SK-N-SH treated with all-trans-retinoic acid at 6 μM for 48 hours (cell line): ENCODE measurements around the gene RAP2A.

Experiments
- ATAC-seq: fragments of 200-7000 bp; cut with Tn5 transposase; 3 replicates; pipeline ENCODE4 v1.9.1; 2020; ENCODE audit warnings: mild to moderate bottlenecking, moderate library complexity
- ARNTL ChIP-seq: fragments of 450-650 bp; formaldehyde crosslinking; IDR thresholded peaks from 2 replicates; pipeline ENCODE4 v1.5.0; 2020; ENCODE audit warnings: low read depth, mild to moderate bottlenecking, moderate library complexity, borderline replicate concordance
- BACH2 ChIP-seq: fragments of 250-450 bp; sonication (Bioruptor Pico); IDR thresholded peaks from 2 replicates; pipeline ENCODE4 v1.9.0; 2021; ENCODE audit warnings: mild to moderate bottlenecking, borderline replicate concordance
- CREB5 ChIP-seq: fragments of 250-450 bp; sonication (Bioruptor Pico); IDR thresholded peaks from 2 replicates; pipeline ENCODE4 v1.5.1; 2020; ENCODE audit warnings: low read depth, mild to moderate bottlenecking, moderate library complexity
- CSDC2 ChIP-seq: fragments of 250-450 bp; sonication (Bioruptor Pico); IDR thresholded peaks from 2 replicates; pipeline ENCODE4 v1.5.0; 2020; ENCODE audit warnings: mild to moderate bottlenecking, moderate library complexity
- CSRNP3 ChIP-seq: fragments of 250-450 bp; sonication (Bioruptor Pico); IDR thresholded peaks from 2 replicates; pipeline ENCODE4 v1.5.1; 2021; ENCODE audit warnings: mild to moderate bottlenecking, moderate library complexity
- ESRRG ChIP-seq: fragments of 250-450 bp; sonication (Bioruptor Pico); IDR thresholded peaks from 2 replicates; pipeline ENCODE4 v1.6.1; 2021; ENCODE audit warnings: mild to moderate bottlenecking
- GLIS3 ChIP-seq: fragments of 250-450 bp; sonication (Bioruptor Pico); IDR thresholded peaks from 2 replicates; pipeline ENCODE4 v1.5.0; 2020; ENCODE audit warnings: mild to moderate bottlenecking, moderate library complexity
- ISL1 ChIP-seq: fragments of 250-450 bp; sonication (Bioruptor Pico); IDR thresholded peaks from 2 replicates; pipeline ENCODE4 v2.1.2; 2022; ENCODE audit warnings: mild to moderate bottlenecking, moderate library complexity
- OSR1 ChIP-seq: fragments of 250-450 bp; sonication (Bioruptor Pico); IDR thresholded peaks from 2 replicates; pipeline ENCODE4 v1.8.0; 2022; ENCODE audit warnings: moderate library complexity, mild to moderate bottlenecking, inconsistent platforms
- PATZ1 ChIP-seq: fragments of 250-450 bp; sonication (Bioruptor Pico); IDR thresholded peaks from 2 replicates; pipeline ENCODE4 v1.8.0; 2020; ENCODE audit warnings: mild to moderate bottlenecking, moderate library complexity, borderline replicate concordance
- POU6F1 ChIP-seq: fragments of 250-450 bp; sonication (Bioruptor Pico); IDR thresholded peaks from 2 replicates; pipeline ENCODE4 v1.8.0; 2021; ENCODE audit warnings: low read depth, mild to moderate bottlenecking, moderate library complexity, borderline replicate concordance
- PPARA ChIP-seq: fragments of 250-450 bp; sonication (Bioruptor Pico); IDR thresholded peaks from 2 replicates; pipeline ENCODE4 v1.5.0; 2020; ENCODE audit warnings: mild to moderate bottlenecking, borderline replicate concordance
- SNAI2 ChIP-seq: fragments of 250-450 bp; sonication (Bioruptor Pico); IDR thresholded peaks from 2 replicates; pipeline ENCODE4 v1.5.0; 2020; ENCODE audit warnings: mild to moderate bottlenecking, moderate library complexity
- TCF4 ChIP-seq: fragments of 250-450 bp; sonication (Bioruptor Pico); IDR thresholded peaks from 2 replicates; pipeline ENCODE4 v1.8.0; 2021; ENCODE audit warnings: mild to moderate bottlenecking, moderate library complexity, borderline replicate concordance
- TOX ChIP-seq: fragments of 250-450 bp; sonication (Bioruptor Pico); IDR thresholded peaks from 2 replicates; pipeline ENCODE4 v1.8.0; 2021; ENCODE audit warnings: mild to moderate bottlenecking, moderate library complexity, borderline replicate concordance
- TSHZ2 ChIP-seq: fragments of 250-450 bp; sonication (Bioruptor Pico); IDR thresholded peaks from 2 replicates; pipeline ENCODE4 v1.5.0; 2020; ENCODE audit warnings: mild to moderate bottlenecking, moderate library complexity
- ZC3H10 ChIP-seq: fragments of 250-450 bp; sonication (Bioruptor Pico); IDR thresholded peaks from 2 replicates; pipeline ENCODE4 v1.5.1; 2021; ENCODE audit warnings: mild to moderate bottlenecking, moderate library complexity
- ZFP3 ChIP-seq: fragments of 250-450 bp; sonication (Bioruptor Pico); IDR thresholded peaks from 2 replicates; pipeline ENCODE4 v1.5.0; 2020; ENCODE audit warnings: mild to moderate bottlenecking, moderate library complexity
- ZFP30 ChIP-seq: fragments of 450-650 bp; formaldehyde crosslinking; IDR thresholded peaks from 2 replicates; pipeline ENCODE4 v1.5.0; 2022; ENCODE audit warnings: mild to moderate bottlenecking, moderate library complexity
- ZNF565 ChIP-seq: fragments of 450-650 bp; formaldehyde crosslinking; conservative IDR thresholded peaks from 2 replicates; pipeline ENCODE4 v1.5.0; 2020; ENCODE audit warnings: low read depth, mild to moderate bottlenecking, moderate library complexity
- ZNF70 ChIP-seq: fragments of 450-650 bp; formaldehyde crosslinking; IDR thresholded peaks from 2 replicates; pipeline ENCODE4 v1.5.0; 2020; ENCODE audit warnings: mild to moderate bottlenecking, moderate library complexity
- ZNF8 ChIP-seq: fragments of 450-650 bp; formaldehyde crosslinking; IDR thresholded peaks from 2 replicates; pipeline ENCODE4 v1.5.0; 2020; ENCODE audit warnings: mild to moderate bottlenecking, moderate library complexity

The RAP2A gene

GRCh38 chr13:97441368-97441767, 7.4 kb downstream of the RAP2A start:
- no peak for ATAC-seq
- TF ChIP-seq BACH2 (CRISPR knock-in tag) (no peak), ZFP30 (no peak), PPARA (CRISPR knock-in tag) (no peak), ZNF70 (no peak), ISL1 (CRISPR knock-in tag) (no peak), CSDC2 (CRISPR knock-in tag) (no peak), TOX (CRISPR knock-in tag) (no peak), GLIS3 (no peak), CSRNP3 (CRISPR knock-in tag) (no peak), ZC3H10 (CRISPR knock-in tag) (no peak)
- TF ChIP-seq, all 23 proteins: peak for 0

GRCh38 chr13:97445522-97446187, 11.7 kb downstream of the RAP2A start:
- no peak for TF ChIP-seq ZFP3
- no peak for TF ChIP-seq TOX (CRISPR knock-in tag)
- no peak for TF ChIP-seq PATZ1 (CRISPR knock-in tag)
- no peak for TF ChIP-seq CSRNP3 (CRISPR knock-in tag)
- TF ChIP-seq PPARA (CRISPR knock-in tag) = no peak
- no peak for TF ChIP-seq ZFP30
- no peak for TF ChIP-seq SNAI2
- TF ChIP-seq ISL1 (CRISPR knock-in tag) = no peak
- no peak for TF ChIP-seq CSDC2 (CRISPR knock-in tag)
- no peak for TF ChIP-seq ARNTL (CRISPR knock-in tag)
- no peak for TF ChIP-seq OSR1 (CRISPR knock-in tag)
- no peak for TF ChIP-seq ESRRG (CRISPR knock-in tag)
- TF ChIP-seq ZNF565 (CRISPR knock-in tag) = no peak
- no peak for TF ChIP-seq ZNF8 (CRISPR knock-in tag)
- TF ChIP-seq ZC3H10 (CRISPR knock-in tag) = no peak
- no peak for TF ChIP-seq TCF4 (CRISPR knock-in tag)
- no peak for TF ChIP-seq GLIS3
- TF ChIP-seq POU6F1 = no peak
- ATAC-seq = no peak

- ATAC-seq = no peak
- TF ChIP-seq ZNF565 (CRISPR knock-in tag) (no peak), ARNTL (CRISPR knock-in tag) (no peak), CSRNP3 (CRISPR knock-in tag) (no peak), SNAI2 (no peak), GLIS3 (no peak), PATZ1 (CRISPR knock-in tag) (no peak), TCF4 (CRISPR knock-in tag) (no peak), ESRRG (CRISPR knock-in tag) (no peak), TSHZ2 (CRISPR knock-in tag) (no peak), ZFP3 (no peak), ZNF70 (no peak), CREB5 (CRISPR knock-in tag) (no peak)
These were observed 12.5 kb downstream of the RAP2A start for GRCh38 chr13:97446448-97446847.
